ENCODE data around the gene LHPP.
A peak's percentile ranks its signal among the peaks of the same experiment; 100 is the strongest.

The LHPP gene

DNA sequence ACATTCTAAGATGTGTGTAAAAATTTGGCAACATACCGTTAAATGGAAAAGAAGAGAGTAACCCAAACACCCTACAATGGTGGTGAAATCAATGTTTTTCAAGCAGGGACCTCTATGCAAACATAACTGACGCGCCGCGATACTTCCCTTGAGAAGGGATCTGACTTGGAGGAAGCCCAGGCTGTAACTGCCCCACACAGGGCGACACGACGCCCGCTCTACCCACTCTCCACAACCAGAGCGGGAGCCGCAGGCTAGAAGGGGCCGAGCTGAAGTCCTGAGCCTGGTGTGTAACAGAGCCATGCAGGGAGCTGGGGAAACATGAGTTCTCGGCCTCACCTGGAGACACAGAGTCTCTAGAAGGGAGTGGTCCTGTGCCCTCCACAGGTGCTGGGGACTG is 162.4 kb downstream of the LHPP start:
- no peaks in the 10 kb centered on the region for H3K36me3 ChIP-seq (ENCODE audit: insufficient read depth)
- H3K4me3 ChIP-seq (IDR thresholded peaks at IDR 0.05; ENCODE audit: insufficient read depth, low read depth, low read length) = no peak overlapping the region
- H4K20me1 ChIP-seq (ENCODE audit: insufficient read depth) = no peaks in the 10 kb centered on the region
- no peak overlapping the region for H3K9ac ChIP-seq
- no peak overlapping the region for H3K4me2 ChIP-seq
- TF ChIP-seq CTCF (conservative IDR thresholded peaks at IDR 0.05; ENCODE audit: low read depth, low read length) = no peak
- peaks cover 45% of the 10 kb centered on the region for H3K4me1 ChIP-seq (ENCODE audit: low read depth, poor library complexity, severe bottlenecking)
- H2AFZ ChIP-seq (ENCODE audit: low read depth) = no peak overlapping the region
- H3K79me2 ChIP-seq (ENCODE audit: insufficient read depth, low read depth) = no peaks in the 10 kb centered on the region; the same call in 1 of the 2 replicates
- H3K27me3 ChIP-seq (ENCODE audit: insufficient read depth, low read depth) = no peaks in the 10 kb centered on the region
- H3K27ac ChIP-seq = no peak overlapping the region

DNA sequence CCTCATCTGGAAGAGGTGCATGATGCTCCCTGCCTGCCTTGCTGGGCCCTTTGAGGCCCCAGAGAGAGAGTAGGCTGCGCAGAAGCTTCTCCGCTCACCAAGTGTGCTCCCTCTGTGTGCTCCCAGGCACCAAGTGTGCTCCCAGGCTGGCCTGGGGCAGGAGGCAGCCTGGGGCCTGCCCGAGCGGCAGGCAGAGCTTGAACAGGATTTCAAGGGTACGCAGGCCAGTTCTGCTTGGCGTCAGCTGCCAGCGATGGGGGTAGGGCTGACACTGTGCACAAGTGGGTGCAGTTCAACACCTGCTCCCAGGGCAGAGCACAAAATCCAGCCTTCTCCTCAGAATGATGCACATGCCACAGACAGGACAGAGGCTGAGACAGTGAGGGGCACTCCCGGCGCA is 162.8 kb downstream of the LHPP start:
- no peaks in the 10 kb centered on the region for H3K27me3 ChIP-seq (ENCODE audit: insufficient read depth, low read depth)
- H3K79me2 ChIP-seq (ENCODE audit: insufficient read depth, low read depth) = no peaks in the 10 kb centered on the region; the same call in 1 of the 2 replicates
- H3K4me1 ChIP-seq (ENCODE audit: low read depth, poor library complexity, severe bottlenecking) = peaks cover 48% of the 10 kb centered on the region
- no peak overlapping the region for H3K4me2 ChIP-seq
- H2AFZ ChIP-seq (ENCODE audit: low read depth) = no peak overlapping the region
- no peak for TF ChIP-seq CTCF (conservative IDR thresholded peaks at IDR 0.05; ENCODE audit: low read depth, low read length)
- no peak overlapping the region for H3K27ac ChIP-seq
- no peak overlapping the region for H3K4me3 ChIP-seq (IDR thresholded peaks at IDR 0.05; ENCODE audit: insufficient read depth, low read depth, low read length)
- H3K36me3 ChIP-seq (ENCODE audit: insufficient read depth) = no peaks in the 10 kb centered on the region
- no peak overlapping the region for H3K9ac ChIP-seq
- H4K20me1 ChIP-seq (ENCODE audit: insufficient read depth) = no peaks in the 10 kb centered on the region

DNA sequence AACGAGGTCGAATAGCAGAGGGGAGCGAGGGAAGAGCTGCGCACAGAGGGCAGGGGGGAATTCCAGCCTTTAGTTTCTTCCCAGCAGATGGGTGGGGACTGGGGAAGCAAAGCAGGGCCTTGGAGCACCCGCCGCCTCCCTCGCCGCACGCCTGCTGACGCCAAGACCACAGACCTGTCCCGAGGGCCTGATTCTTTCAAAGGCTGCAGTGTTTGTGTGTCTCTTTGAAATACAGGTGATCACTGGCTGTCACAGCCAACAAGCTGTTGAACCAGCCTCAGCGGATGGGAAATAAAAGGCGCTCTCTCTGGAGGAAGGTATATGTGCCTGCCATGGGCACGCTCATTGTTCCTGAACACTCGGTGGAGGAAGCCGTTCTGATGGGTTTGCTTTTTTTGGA is 163.3 kb downstream of the LHPP start:
- no peak for TF ChIP-seq CTCF (conservative IDR thresholded peaks at IDR 0.05; ENCODE audit: low read depth, low read length)
- no peak overlapping the region for H3K9ac ChIP-seq

DNA sequence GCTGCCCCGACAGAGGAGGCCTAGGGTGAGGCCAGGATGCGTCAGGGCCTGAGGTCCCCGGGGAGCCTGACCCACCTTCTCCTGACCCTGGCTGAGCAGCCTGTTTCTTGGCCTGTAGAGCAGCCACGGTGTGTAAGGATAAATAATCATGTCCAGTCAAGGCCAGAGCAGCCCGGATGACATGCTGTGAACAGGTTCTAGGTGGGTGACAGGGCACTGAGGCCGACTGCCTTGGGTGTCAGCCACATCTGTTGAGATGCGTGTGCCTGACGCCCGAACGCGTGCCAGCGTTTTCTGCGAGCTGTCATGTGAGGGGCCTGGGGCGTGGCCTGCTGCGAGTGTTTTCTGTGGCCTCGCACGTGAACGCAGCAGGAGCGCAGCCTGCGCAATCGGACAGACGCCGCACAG is 164.2 kb downstream of the LHPP start:
- no peaks in the 10 kb centered on the region for H3K36me3 ChIP-seq (ENCODE audit: insufficient read depth)
- no peak overlapping the region; the same call in 1 of the 2 replicates for H3K9ac ChIP-seq
- no peaks in the 10 kb centered on the region; the same call in 1 of the 2 replicates for H3K79me2 ChIP-seq (ENCODE audit: insufficient read depth, low read depth)
- H3K27me3 ChIP-seq (ENCODE audit: insufficient read depth, low read depth) = no peaks in the 10 kb centered on the region
- no peaks in the 10 kb centered on the region for H4K20me1 ChIP-seq (ENCODE audit: insufficient read depth)
- H3K4me3 ChIP-seq (IDR thresholded peaks at IDR 0.05; ENCODE audit: insufficient read depth, low read depth, low read length) = no peak overlapping the region
- peak overlapping the region; percentile 78; the same call in 1 of the 2 replicates for H3K27ac ChIP-seq
- no peak overlapping the region for H2AFZ ChIP-seq (ENCODE audit: low read depth)
- H3K4me1 ChIP-seq (ENCODE audit: low read depth, poor library complexity, severe bottlenecking) = peaks cover 48% of the 10 kb centered on the region
- no peak for TF ChIP-seq CTCF (conservative IDR thresholded peaks at IDR 0.05; ENCODE audit: low read depth, low read length)
- H3K4me2 ChIP-seq = peak overlapping the region; percentile 93

More for the DNA sequence above, 163.3 kb downstream of the LHPP start:
- no peaks in the 10 kb centered on the region; the same call in 1 of the 2 replicates for H3K79me2 ChIP-seq (ENCODE audit: insufficient read depth, low read depth)
- H3K27ac ChIP-seq = no peak overlapping the region
- H3K4me2 ChIP-seq = no peak overlapping the region; the same call in 1 of the 2 replicates
- no peaks in the 10 kb centered on the region for H3K36me3 ChIP-seq (ENCODE audit: insufficient read depth)
- no peak overlapping the region for H2AFZ ChIP-seq (ENCODE audit: low read depth)
- H4K20me1 ChIP-seq (ENCODE audit: insufficient read depth) = no peaks in the 10 kb centered on the region
- H3K4me1 ChIP-seq (ENCODE audit: low read depth, poor library complexity, severe bottlenecking) = peaks cover 48% of the 10 kb centered on the region
- H3K4me3 ChIP-seq (IDR thresholded peaks at IDR 0.05; ENCODE audit: insufficient read depth, low read depth, low read length) = no peak overlapping the region
- H3K27me3 ChIP-seq (ENCODE audit: insufficient read depth, low read depth) = no peaks in the 10 kb centered on the region
